ENCODE measurements around the gene TEPSIN.

Gene TEPSIN

DNA sequence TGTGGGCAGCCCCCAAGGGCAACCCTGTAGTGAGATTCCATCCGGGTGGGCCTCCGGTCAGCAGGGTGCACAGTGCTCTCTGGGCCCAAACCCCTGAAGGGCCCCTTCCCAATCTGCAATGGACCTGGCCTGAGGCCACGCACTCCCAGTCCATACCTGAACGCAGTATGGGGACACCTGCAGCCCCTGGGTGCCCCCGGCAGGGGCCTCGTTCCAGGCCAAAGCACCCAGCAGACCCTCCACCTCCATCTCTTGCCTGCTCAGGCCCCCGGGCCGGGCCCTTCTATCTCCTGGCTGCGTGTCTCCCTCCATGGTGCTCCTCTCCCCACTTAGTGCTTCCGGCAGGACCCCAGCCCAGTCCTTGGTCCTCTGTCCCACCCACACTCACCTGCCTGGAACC lies 55.5 kb downstream of the TEPSIN start:
- DNase-seq (ENCODE audit: extremely low read depth, insufficient read length) = no peak
- Histone ChIP-seq H3K27me3 (replicated peaks; ENCODE audit: control insufficient read depth, insufficient read depth, low read length) (no peaks in the 10 kb centered on the region; the same call in 1 of the 2 replicates), H3K4me3 (replicated peaks; ENCODE audit: low read depth, low read length) (no peak overlapping the region), H3K36me3 (ENCODE audit: control insufficient read depth, insufficient read depth, low read length) (no peaks in the 10 kb centered on the region)
- TF ChIP-seq, protein P1, sequence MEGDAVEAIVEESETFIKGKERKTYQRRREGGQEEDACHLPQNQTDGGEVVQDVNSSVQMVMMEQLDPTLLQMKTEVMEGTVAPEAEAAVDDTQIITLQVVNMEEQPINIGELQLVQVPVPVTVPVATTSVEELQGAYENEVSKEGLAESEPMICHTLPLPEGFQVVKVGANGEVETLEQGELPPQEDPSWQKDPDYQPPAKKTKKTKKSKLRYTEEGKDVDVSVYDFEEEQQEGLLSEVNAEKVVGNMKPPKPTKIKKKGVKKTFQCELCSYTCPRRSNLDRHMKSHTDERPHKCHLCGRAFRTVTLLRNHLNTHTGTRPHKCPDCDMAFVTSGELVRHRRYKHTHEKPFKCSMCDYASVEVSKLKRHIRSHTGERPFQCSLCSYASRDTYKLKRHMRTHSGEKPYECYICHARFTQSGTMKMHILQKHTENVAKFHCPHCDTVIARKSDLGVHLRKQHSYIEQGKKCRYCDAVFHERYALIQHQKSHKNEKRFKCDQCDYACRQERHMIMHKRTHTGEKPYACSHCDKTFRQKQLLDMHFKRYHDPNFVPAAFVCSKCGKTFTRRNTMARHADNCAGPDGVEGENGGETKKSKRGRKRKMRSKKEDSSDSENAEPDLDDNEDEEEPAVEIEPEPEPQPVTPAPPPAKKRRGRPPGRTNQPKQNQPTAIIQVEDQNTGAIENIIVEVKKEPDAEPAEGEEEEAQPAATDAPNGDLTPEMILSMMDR (IDR thresholded peaks at IDR 0.05; ENCODE audit: insufficient read depth, low read length, poor library complexity, severe bottlenecking) = no peak

DNA sequence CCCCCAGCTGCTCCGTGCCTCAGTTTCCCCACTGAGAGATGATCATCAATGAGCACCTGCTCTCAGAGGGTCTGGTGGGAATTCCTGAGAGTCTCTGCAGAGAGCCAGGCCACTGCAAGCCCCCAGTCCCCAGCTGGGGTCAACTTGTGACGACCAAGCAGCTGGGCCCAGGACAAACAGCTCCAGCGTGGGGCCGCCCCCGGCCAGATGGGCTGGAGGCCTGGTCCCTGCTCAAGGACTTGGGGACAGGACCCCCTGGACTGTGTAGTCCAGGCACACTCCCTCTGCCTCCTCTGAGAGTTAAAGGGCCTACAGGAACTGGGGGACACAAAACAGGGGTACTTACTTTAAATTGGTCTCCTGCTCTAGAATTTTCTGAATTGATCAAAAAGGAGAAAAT lies 56.3 kb downstream of the TEPSIN start:
- H3K27me3 ChIP-seq (replicated peaks; ENCODE audit: control insufficient read depth, insufficient read depth, low read length) = no peaks in the 10 kb centered on the region; the same call in 1 of the 2 replicates

DNA sequence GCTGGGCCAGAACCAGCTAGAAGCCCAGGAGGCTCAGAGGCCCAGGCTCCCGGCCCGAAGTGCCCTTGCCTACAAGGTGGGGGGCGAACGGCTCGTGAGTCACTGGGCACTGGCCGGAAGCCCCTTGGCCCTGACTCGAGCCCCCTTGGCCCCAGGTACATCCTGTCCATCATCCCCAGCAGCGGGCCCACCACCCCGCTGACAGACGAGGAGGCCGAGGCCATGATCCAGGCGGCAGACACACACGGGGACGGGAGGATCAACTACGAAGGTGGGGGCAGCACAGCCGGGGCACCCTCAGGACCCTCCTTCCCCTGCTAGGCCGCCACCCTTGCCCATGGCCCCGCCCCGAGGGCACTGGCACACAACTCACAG lies 57.1 kb downstream of the TEPSIN start:
- H3K27me3 ChIP-seq (replicated peaks; ENCODE audit: control insufficient read depth, insufficient read depth, low read length) = no peaks in the 10 kb centered on the region; the same call in 1 of the 2 replicates
- no peak for DNase-seq (ENCODE audit: extremely low read depth, insufficient read length)
- TF ChIP-seq, protein P1 (IDR thresholded peaks at IDR 0.05; ENCODE audit: insufficient read depth, low read length, poor library complexity, severe bottlenecking) = no peak
- no peaks in the 10 kb centered on the region for H3K36me3 ChIP-seq (ENCODE audit: control insufficient read depth, insufficient read depth, low read length)
- no peak overlapping the region for H3K4me3 ChIP-seq (replicated peaks; ENCODE audit: low read depth, low read length)

More for the DNA sequence above, 56.3 kb downstream of the TEPSIN start:
- Histone ChIP-seq H3K36me3 (ENCODE audit: control insufficient read depth, insufficient read depth, low read length) (no peaks in the 10 kb centered on the region), H3K4me3 (replicated peaks; ENCODE audit: low read depth, low read length) (no peak overlapping the region)
- TF ChIP-seq, protein P1 (IDR thresholded peaks at IDR 0.05; ENCODE audit: insufficient read depth, low read length, poor library complexity, severe bottlenecking) = no peak
- DNase-seq (ENCODE audit: extremely low read depth, insufficient read length) = no peak

DNA sequence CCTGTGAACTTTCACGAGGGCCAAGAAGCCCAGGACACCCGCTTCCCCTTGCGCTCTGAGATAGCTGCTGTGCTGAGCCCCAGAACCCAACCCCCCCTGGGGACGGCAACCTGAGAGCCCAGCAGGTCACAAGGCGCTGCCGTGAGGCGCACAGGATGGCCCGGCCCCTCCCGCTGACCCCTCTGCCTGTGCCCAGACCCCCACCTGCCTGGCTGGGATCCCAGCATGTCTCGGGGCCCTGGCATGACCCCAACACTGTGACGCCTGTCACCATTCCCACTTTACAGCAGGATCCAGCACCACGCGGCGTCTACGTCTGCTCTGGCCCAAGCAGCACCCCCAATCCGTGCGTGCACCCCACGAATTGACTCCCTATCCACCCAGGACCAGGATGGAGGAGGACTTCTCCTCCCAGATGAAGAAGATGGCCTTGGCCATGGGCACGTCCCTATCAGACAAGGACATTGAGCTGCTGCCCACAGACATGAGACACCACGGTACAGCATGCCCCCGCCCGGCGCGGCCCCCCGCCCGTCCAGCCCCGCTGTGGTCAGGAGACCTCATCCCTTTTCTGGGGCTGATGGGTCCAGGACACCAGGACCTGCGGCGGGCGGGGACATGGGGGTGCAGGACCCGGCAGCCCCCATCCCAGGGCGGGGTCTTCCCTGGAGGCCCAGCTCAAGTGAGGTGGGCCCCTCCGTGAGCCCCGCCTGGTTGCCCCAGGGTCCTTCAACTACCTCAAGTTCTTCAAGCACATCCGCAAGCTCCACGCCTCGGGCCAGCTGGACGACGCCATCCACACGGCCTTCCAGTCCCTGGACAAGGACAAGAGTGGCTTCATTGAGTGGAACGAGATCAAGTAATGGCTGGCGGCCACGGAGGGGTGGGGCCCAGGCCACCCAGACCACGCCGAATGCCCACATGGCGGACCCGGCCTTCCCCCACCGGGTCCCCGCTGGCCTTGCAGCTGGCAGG lies 57.7 kb downstream of the TEPSIN start:
- no peak for DNase-seq (ENCODE audit: extremely low read depth, insufficient read length)
- no peak overlapping the region for H3K4me3 ChIP-seq (replicated peaks; ENCODE audit: low read depth, low read length)
- H3K36me3 ChIP-seq (ENCODE audit: control insufficient read depth, insufficient read depth, low read length) = no peaks in the 10 kb centered on the region
- TF ChIP-seq, protein P1 (IDR thresholded peaks at IDR 0.05; ENCODE audit: insufficient read depth, low read length, poor library complexity, severe bottlenecking) = no peak
- H3K27me3 ChIP-seq (replicated peaks; ENCODE audit: control insufficient read depth, insufficient read depth, low read length) = no peaks in the 10 kb centered on the region; the same call in 1 of the 2 replicates

DNA sequence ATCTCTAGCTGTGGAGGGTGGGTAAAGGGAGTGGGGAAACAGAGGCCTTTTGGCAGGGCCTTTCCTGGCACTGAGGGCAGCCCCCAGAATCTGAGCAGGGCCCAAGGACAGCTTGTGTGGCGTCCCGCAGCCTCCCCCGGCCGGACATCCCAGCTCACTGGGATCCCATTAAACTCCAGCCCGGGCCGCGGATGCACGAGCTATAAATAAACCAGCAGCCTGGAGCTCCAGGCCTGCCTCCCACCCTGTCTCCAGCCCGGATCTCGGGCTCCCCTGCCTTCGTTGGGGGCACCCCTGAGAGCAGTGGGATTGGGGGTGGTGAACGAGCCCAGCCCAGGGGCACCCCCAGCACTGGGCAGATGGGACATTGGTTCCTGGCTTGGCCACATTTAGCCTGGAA lies 59.0 kb downstream of the TEPSIN start:
- Histone ChIP-seq H3K27me3 (replicated peaks; ENCODE audit: control insufficient read depth, insufficient read depth, low read length) (no peaks in the 10 kb centered on the region; the same call in 1 of the 2 replicates), H3K4me3 (replicated peaks; ENCODE audit: low read depth, low read length) (no peak overlapping the region), H3K36me3 (ENCODE audit: control insufficient read depth, insufficient read depth, low read length) (no peaks in the 10 kb centered on the region)
- TF ChIP-seq, protein P1 (IDR thresholded peaks at IDR 0.05; ENCODE audit: insufficient read depth, low read length, poor library complexity, severe bottlenecking) = no peak
- DNase-seq (ENCODE audit: extremely low read depth, insufficient read length) = no peak
